Fibroblast of villous mesenchyme (primary cell): ENCODE data around the gene GDF2. TPM values are rescaled to one million over a fixed set of nuclear protein-coding genes. Genes with fewer than 3 reads are reported as not detected.

Source experiments
- DNase-seq: peaks from one replicate; pipeline ENCODE4 v3.0.0-alpha.2; 2010; ENCODE audit warnings: low read depth
- H3K4me3 ChIP-seq: 2 replicates; pipeline ENCODE4 v1.5.1; 2011; ENCODE audit warnings: low read depth, mild to moderate bottlenecking, low read length
- total RNA-seq: library from RNA; depleted of rRNA; stranded (reverse); fragments of >200 nt; gene quantifications from 2 replicates; pipeline ENCODE4 v1.2.3, GENCODE V29; 2012
- TF ChIP-seq, protein P1 (sequence below): IDR thresholded peaks from 2 replicates; pipeline ENCODE4 v1.5.1; 2012; ENCODE audit warnings: low read depth, mild to moderate bottlenecking, low read length; ENCODE audit not compliant: insufficient read depth

Gene GDF2
- total RNA-seq, 1 donor, result not detected

DNA sequence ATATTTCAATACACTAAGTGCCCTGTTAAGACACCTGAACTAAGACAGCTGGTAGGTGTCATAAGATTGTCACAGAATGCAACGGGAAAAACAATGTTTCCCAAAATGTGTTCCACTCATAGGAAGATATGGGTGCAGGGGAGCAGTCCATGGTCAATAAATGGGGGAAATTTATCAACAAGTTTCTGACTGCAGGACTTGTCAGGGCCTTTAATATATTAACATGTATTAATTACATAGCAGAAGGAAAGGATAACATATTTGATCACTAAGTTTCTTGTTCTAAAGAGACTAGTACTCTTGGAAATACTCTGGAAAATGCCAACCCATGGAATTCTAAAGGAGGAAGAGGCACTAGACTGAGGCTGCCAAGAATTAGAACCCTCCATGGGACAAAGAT lies 32.6 kb downstream of the GDF2 start:
- DNase-seq, result no peak
- TF ChIP-seq, protein P1, sequence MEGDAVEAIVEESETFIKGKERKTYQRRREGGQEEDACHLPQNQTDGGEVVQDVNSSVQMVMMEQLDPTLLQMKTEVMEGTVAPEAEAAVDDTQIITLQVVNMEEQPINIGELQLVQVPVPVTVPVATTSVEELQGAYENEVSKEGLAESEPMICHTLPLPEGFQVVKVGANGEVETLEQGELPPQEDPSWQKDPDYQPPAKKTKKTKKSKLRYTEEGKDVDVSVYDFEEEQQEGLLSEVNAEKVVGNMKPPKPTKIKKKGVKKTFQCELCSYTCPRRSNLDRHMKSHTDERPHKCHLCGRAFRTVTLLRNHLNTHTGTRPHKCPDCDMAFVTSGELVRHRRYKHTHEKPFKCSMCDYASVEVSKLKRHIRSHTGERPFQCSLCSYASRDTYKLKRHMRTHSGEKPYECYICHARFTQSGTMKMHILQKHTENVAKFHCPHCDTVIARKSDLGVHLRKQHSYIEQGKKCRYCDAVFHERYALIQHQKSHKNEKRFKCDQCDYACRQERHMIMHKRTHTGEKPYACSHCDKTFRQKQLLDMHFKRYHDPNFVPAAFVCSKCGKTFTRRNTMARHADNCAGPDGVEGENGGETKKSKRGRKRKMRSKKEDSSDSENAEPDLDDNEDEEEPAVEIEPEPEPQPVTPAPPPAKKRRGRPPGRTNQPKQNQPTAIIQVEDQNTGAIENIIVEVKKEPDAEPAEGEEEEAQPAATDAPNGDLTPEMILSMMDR, result no peak
- no peak overlapping the region for H3K4me3 ChIP-seq

DNA sequence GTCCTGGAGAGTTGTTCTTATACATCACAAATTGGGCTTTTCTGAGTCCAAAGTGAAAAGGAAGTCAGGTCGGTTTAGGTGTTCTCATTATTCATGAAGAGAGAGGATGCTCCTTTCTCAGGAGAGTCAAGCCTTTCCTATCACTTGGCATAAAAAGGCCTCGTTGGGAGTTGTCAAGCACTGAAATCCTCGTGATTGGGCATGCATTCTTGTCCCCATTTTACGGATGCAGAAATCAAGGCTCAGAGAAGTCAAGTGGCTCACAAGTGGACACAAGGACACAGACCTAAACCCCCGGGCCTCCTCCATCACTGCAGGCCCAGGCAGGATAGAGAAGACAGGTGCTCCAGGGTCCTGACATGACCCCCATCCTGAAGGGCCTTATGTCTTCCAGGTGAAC lies 34.5 kb downstream of the GDF2 start:
- TF ChIP-seq, protein P1, result no peak
- no peak overlapping the region for H3K4me3 ChIP-seq
- no peak for DNase-seq

DNA sequence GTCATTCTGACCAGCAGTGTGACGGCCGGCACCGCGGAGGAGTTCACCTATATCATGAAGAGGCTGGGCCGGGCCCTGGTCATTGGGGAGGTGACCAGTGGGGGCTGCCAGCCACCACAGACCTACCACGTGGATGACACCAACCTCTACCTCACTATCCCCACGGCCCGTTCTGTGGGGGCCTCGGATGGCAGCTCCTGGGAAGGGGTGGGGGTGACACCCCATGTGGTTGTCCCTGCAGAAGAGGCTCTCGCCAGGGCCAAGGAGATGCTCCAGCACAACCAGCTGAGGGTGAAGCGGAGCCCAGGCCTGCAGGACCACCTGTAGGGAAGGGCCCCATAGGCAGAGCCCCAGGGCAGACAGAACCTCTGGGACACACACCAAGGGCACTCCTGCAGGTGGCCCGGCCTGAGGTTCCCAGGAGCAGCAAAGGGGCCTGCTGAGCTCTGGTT lies 34.9 kb downstream of the GDF2 start:
- DNase-seq, result no peak
- H3K4me3 ChIP-seq, result no peak overlapping the region
- TF ChIP-seq, protein P1, result no peak

DNA sequence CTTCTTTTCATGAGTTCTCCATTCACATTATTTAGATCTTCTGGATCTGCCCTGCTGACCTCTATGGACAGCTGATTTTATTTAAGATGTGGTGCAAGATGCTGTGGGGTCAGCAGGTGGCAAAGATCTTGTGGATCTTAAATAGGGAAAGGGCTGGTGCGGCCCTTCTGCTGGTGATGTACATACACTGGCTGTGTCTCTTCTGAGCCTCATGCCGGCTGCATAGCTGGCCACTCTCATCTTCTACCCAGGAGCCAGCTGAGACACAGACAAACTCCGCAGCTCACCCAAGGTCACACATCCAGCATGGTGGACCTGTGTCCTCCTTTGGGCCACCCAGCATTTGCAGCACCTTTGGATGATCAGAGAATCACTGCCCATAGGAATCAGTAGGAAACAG lies 35.7 kb downstream of the GDF2 start:
- DNase-seq, result no peak

DNA sequence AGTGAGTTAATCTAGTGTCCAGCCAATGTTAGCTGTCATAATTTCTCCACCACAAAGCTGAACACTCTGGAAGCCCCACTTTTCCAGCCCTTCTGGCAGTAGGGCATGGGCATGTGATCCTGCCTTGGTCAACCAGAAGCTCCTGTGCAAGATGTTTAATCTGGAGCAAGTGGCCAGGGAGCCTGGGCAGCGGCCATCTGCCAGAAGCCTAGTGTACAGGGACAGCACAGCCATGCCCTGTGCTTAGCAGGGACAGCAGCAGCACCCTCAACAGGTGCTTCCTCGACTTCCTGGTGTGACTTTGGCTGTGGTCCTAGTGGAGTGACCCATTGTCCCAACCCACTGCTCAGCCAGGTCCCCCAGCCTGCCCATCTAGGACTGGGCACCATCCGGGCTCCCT lies 36.2 kb downstream of the GDF2 start:
- DNase-seq, result no peak
- TF ChIP-seq, protein P1, result no peak
- H3K4me3 ChIP-seq, result no peak overlapping the region

More for the DNA sequence above, 35.7 kb downstream of the GDF2 start:
- TF ChIP-seq, protein P1, result no peak
- H3K4me3 ChIP-seq, result no peak overlapping the region

DNA sequence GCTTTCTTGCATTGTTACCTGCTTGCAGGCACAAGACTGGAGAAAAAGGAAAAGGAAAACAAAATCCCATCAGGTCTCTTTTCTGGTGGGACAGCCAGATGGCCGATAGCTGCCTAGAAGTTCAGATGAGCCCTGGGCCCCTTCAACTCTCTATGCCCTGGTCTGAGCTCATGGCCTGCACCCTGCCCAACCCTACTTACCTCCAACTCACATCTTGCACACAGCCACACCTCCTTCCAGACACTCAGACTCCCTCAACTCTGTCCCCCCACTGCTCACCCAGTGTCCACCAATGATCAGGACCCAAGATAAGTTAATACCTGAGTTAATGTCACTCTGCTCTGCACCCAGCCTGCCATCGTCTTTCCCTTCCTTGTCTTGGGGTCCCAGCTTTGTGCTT lies 36.8 kb downstream of the GDF2 start:
- no peak for DNase-seq
- no peak overlapping the region for H3K4me3 ChIP-seq
- TF ChIP-seq, protein P1, result no peak
